ENCODE results near the gene GCLM.
"Not testable (repeated sequence)": the region's sequence is repeated elsewhere in the genome, so short reads cannot be mapped to it uniquely, and the experiment has no call there.

The GCLM gene
- 19.4 to 54.2 (median 31.6) reads per million in 18 experiments for total RNA-seq

- peak; percentile 91 to 95 for DNase-seq
Observed at GRCh38 chr1:93909146-93910050, at the start of gene GCLM. TSS of gene GCLM (minus strand) at chr1:93909430. CDS start at chr1:93909163, 267 bp downstream.

DNA sequence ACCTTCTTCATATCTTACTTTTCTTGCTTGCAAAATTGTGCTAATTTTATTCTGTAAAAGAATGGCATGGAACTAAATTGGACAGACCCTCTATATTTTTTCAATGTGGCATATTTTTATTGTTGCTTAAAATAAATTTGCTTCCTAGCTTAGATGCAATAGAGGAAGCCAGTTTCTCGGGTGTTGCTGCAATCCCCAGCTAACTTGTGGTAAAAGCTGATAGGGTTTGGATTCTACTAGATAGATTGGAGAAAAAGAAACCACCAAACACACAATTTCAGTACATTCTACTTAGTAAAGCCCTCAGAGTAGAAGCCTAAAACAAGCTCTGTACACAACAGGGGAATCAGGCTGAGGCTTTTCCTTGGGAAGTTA, 49.5 kb upstream of the GCLM start:
- DNase-seq: peak; percentile 16

GRCh38 chr1:93958032-93958725, 48.9 kb upstream of the GCLM start:
- DNase-seq: no peak

GRCh38 chr1:93955765-93956164, 46.5 kb upstream of the GCLM start:
- no peak for DNase-seq

DNA sequence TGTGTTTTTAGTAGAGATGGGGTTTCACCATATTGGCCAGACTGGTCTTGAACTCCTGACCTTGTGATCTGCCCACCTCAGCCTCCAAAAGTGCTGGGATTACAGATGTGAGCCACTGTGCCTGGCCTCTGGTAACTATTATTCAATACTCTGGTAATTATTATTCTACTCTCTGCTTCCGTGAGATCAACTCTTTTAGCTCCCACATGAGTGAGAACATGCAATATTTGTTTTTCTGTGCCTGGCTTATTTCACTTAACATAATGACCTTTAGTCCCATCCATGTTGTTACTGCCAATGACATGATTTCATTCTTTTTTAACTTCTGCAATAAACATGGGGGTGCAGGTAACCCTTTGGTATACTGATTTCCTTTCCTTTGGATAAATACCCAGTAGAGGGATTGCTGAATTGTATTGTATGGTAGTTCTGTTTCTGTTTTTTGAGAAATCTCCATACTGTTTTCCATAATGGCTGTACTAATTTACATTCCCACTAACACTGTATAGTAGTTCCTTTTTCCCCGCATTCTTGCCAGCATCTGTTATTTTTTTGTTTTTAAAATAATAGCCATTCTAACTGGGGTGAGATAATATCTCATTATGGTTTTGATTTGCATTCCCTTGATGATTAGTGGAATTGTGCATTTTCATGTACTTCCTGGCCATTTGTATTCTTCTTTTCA, 37.9 kb upstream of the GCLM start:
- DNase-seq: not testable (repeated sequence)

- DNase-seq: no peak
Observed at GRCh38 chr1:93938461-93939145, 29.4 kb upstream of the GCLM start.

- no peak for DNase-seq
Observed at GRCh38 chr1:93937997-93938396, 28.8 kb upstream of the GCLM start.

DNA sequence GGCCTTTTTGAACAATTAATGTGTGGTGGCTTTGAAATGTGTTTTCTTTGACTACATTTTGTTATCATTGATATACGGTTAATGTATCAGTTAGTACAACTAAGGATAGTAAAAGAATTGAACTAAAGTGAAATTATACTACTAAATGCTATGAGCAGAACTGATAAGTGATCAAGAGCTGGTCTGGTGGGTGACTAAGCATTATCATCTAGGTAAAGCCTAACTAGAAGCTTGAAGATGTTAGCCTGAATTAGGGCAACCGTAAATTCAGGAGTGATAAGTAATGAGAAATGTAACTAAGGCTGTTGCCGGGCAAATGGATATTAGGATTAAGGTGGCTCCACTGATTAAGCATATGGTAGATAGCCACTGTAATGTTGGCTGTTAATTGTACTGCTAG, 16.0 kb upstream of the GCLM start:
- DNase-seq: no peak

DNA sequence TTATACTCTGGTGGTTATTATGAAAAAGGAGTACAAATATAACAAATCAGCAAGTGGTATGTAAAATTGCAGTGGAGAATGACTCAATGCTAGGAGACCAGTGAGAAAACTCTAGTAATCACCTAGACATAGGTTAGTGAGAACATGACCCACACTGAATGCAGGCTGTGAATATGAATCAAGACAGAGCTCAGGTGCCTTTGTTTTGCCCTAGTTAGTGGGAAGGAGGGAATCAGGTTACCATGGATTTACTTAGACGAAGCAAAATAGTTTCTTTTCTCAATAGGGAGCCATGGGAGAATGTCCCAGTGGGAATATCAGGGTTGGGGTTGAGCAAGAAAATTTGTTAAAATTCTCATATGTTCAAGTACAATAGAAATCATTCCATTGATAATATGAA, 10.6 kb upstream of the GCLM start:
- no peak for DNase-seq

DNA sequence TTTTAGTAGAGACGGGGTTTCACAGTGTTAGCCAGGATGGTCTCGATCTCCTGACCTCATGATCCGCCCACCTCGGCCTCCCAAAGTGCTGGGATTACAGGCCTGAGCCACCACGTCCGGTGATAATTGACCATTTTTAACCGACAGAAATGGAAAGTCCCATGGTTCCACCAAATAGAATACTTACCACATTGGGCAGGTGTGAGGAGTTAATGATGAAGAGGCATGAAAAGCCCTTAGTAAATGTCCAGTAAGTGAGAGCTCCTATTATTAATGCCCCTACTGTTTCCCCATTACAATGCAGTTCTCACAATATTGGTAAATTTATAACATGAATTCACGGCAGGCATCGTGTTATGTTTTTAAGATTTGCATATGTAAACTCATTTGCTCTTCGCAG, 8.1 kb upstream of the GCLM start:
- no peak for DNase-seq

GRCh38 chr1:93910880-93911279, 1.6 kb upstream of the GCLM start:
- not testable (repeated sequence) for DNase-seq

DNA sequence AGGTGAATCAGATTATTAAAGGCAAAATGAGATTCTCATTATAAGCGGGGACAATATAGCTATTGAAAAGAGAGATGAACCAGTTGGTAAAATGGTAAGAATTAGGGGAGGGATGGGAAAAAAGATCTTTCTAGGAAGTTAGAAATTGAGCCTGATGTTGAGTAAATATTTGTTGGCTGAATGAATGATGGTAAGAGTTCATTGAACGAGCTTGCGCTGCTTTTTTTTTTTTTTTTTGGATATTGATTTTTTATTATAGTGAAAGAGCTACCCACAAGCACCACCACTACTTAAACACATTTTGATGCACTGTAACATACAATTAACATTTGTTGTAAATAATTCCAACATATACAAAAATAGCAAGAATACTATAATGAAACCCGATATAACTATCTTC, 1.1 kb upstream of the GCLM start:
- no peak for DNase-seq

GRCh38 chr1:93908394-93909145, 660 bp downstream of the GCLM start:
- peak in 1 of 2 donors; percentile 8 for DNase-seq

- no peak for DNase-seq
Observed at GRCh38 chr1:93907718-93908117, 1.5 kb downstream of the GCLM start.

DNA sequence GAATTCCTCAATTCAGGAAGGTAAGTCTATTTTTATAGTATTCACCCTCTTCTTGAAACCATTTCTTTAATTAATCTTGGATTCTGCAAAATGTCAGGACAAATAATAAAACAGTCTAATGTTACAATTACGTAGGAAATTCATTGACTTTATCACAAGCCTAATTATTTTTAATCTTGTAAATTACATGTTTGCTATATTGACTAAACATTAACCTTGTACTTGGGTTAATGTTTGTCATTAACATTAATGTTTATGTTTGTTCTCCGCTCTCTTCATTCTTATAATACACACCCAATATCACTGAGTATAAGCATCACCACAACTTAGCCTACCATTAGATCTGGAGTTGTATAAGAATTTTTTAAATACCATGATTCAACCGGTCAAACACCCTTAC, 2.8 kb downstream of the GCLM start:
- DNase-seq: no peak

GRCh38 chr1:93905734-93906133, 3.5 kb downstream of the GCLM start:
- DNase-seq: no peak

DNA sequence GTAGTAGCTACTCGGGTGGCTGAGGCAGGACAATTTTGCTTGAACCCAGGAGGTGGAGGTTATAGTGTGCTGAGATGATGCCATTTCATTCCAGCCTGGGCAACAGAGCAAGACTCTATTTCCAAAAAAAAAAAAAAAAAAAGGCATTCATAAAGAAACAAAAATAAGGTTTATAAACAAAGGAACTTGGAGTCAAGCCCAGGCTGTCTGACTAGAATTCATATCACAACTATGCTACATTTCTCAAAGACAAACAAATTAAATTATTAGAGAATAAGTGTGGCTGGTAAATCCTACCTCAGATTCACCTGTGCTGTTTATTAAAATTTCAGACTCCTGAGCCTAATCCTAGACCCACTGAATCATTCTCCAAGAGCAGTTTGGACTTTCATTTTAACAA, 4.2 kb downstream of the GCLM start:
- DNase-seq: no peak

DNA sequence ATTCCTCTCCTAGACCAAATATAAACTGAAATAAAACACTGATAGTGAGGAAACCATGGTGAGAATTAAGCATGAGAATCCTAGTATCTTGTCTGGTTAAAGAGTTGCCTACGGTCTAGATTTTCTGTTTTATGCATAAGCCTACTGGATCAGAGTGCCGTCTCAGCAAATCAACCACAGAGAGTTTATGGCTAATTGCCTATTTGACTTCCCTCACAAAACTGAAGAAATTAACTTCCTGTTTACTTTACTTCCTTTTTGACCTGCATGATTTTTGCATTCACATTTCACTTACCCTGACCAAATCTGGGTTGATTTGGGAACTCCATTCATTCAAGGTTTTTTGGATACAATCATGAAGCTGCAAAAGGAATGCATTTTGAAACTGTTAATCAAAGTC, 5.0 kb downstream of the GCLM start:
- peak; percentile 64 to 77 for DNase-seq

DNA sequence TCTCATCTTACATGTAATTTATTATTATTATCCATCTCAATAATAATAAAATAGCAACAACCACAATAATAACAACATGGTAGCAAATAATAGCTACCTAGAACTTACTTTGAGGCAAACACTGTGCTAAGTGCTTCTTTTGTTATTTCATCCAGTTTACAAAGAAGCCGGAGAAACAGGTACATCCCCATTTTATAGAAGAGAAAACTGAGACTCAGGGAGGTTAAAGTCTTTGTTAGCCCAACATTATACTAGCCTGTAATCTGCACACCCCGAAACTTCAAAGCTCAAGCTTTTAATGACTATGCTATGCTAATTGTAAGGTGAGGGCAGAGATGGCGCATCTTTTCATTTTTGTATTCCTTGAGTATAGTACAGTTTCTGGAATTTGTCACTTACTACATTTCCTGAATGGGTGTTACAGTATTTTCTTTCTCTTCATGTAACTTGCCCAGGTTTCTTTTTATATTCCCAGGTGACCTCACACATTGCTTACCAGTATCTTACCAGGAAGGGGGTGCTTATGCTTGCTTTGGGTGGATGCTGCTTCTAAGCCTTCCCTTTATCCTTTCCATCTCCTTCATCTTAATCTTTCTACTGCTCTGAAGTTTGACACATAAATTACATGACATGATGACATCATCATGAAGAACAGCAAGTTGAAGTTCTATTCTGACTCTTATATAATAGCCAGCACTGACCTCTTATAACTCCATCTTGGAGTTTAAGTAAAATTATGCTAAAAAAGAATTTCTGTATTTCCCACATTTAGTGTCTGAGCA, 8.3 kb downstream of the GCLM start:
- DNase-seq: no peak

DNA sequence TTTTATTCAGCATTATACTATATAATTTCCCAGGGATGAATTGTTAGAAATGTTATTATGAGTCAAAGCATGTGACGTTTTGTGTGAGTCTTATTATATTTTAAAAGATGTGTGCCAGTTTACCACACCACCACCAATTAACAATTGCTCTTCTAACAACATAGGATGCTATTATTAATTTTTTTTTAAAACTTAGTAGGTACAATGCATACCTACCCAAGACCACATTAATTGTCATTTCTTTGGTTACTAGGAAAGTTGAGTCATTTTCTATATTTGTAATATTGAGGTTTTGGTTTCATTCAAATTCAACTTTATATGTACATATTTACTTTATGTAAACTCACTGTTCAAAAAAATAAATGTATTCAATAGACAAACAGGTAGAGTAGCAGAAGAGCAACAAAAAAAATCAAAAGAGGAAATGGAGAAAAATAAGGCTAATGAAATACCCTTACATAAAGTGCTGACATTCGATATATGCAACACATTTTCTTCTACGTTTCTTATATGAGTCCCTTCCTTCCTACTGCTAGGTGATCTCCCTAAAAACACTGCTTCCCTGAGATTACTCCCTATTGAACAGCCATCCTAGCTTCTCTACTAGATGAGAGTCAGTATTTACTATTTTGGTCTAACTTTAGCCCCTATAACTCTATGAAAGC, 9.6 kb downstream of the GCLM start:
- no peak for DNase-seq

- no peak for DNase-seq
Observed at GRCh38 chr1:93888900-93889299, 20.3 kb downstream of the GCLM start.

Data from inflammatory macrophage (primary cell).